ENCODE results near the gene MPG.

GRCh38 chr16:92431-93339 lies 14.7 kb downstream of the MPG start:
- TF ChIP-seq CTCF (IDR thresholded peaks at IDR 0.05) (no peak), ZFX (IDR thresholded peaks at IDR 0.05; ENCODE audit: borderline replicate concordance) (no peak)
